Keratinocyte (primary cell): Measurements from ENCODE around the gene SLC25A23. TPM values are rescaled to one million over a fixed set of nuclear protein-coding genes. Genes with fewer than 3 reads are reported as not detected.

Source experiments
- DNase-seq: peaks from one replicate; pipeline ENCODE4 v3.0.0-alpha.2; 2011; ENCODE audit warnings: low read depth, missing footprints, low spot score
- FAIRE-seq: peaks from 2 replicates; lab custom pipeline; 2011; peaks lifted over from hg19 to GRCh38; lab: Jason Lieb, UNC
- H2AFZ ChIP-seq: 2 replicates; pipeline ENCODE4 v1.6.0; 2012; ENCODE audit warnings: low read length, control low read depth, inconsistent platforms; ENCODE audit not compliant: control insufficient read depth
- H3K27ac ChIP-seq: 2 replicates; pipeline ENCODE4 v1.5.1; 2011; ENCODE audit warnings: low read length; ENCODE audit not compliant: control insufficient read depth, insufficient read depth
- H3K27me3 ChIP-seq: 3 replicates; pipeline ENCODE4 v1.6.0; 2011; ENCODE audit warnings: low read length; ENCODE audit not compliant: control insufficient read depth, insufficient read depth; ENCODE audit errors: extremely low read depth
- H3K36me3 ChIP-seq, 2 experiments: 2 replicates in 1 of 2; 3 replicates in 1 of 2; pipeline ENCODE4 v1.5.1; 2011; ENCODE audit warnings: low read length in 2 of 2, mild to moderate bottlenecking in 1 of 2; ENCODE audit not compliant: control insufficient read depth in 2 of 2, insufficient read depth in 2 of 2; ENCODE audit errors: extremely low read depth in 1 of 2
- H3K4me1 ChIP-seq: 3 replicates; pipeline ENCODE4 v1.5.1; 2011; ENCODE audit warnings: low read length; ENCODE audit not compliant: control insufficient read depth, insufficient read depth; ENCODE audit errors: extremely low read depth
- H3K4me2 ChIP-seq: 3 replicates; pipeline ENCODE4 v1.6.0; 2011; ENCODE audit warnings: low read depth, low read length; ENCODE audit not compliant: control insufficient read depth, insufficient read depth; ENCODE audit errors: extremely low read depth
- H3K4me3 ChIP-seq, 3 experiments: fragments of 200-600 bp in 1 of 3; sonication (generic) in 1 of 3; 2 replicates in 2 of 3; 3 replicates in 1 of 3; pipeline ENCODE4 v1.5.1; 2011 to 2016; ENCODE audit warnings: low read length in 3 of 3, mild to moderate bottlenecking in 3 of 3, control low read depth in 2 of 3, inconsistent platforms in 1 of 3, low read depth in 1 of 3, mixed read lengths in 1 of 3, mixed run types in 1 of 3, moderate library complexity in 1 of 3; ENCODE audit not compliant: control insufficient read depth in 2 of 3, insufficient read depth in 2 of 3; ENCODE audit errors: extremely low read depth in 1 of 3
- H3K79me2 ChIP-seq: 2 replicates; pipeline ENCODE4 v1.6.0; 2012; ENCODE audit warnings: low read length; ENCODE audit not compliant: control insufficient read depth, insufficient read depth
- H3K9ac ChIP-seq: 3 replicates; pipeline ENCODE4 v1.6.0; 2011; ENCODE audit warnings: low read length; ENCODE audit not compliant: control insufficient read depth, insufficient read depth; ENCODE audit errors: extremely low read depth
- H3K9me1 ChIP-seq: 3 replicates; pipeline ENCODE4 v1.6.0; 2011; ENCODE audit warnings: low read length; ENCODE audit not compliant: control insufficient read depth, insufficient read depth; ENCODE audit errors: extremely low read depth
- H3K9me3 ChIP-seq: 2 replicates; pipeline ENCODE4 v1.5.1; 2012; ENCODE audit warnings: low read depth, low read length; ENCODE audit not compliant: control insufficient read depth
- H4K20me1 ChIP-seq: 3 replicates; pipeline ENCODE4 v1.6.0; 2011; ENCODE audit warnings: low read length; ENCODE audit not compliant: control insufficient read depth, insufficient read depth; ENCODE audit errors: extremely low read depth
- CTCF ChIP-seq, 3 experiments: IDR thresholded peaks in 1 of 3; conservative IDR thresholded peaks in 1 of 3; optimal IDR thresholded peaks in 1 of 3; 2 replicates in 2 of 3; 3 replicates in 1 of 3; pipeline versions ENCODE3 to v1.5.1; 2011; ENCODE audit warnings: low read length in 3 of 3, mild to moderate bottlenecking in 3 of 3, moderate library complexity in 2 of 3, control low read depth in 1 of 3, inconsistent platforms in 1 of 3; ENCODE audit not compliant: insufficient read depth in 2 of 3; ENCODE audit errors: extremely low read depth in 1 of 3
- EZH2 ChIP-seq: IDR thresholded peaks from one replicate; pipeline ENCODE4 v1.6.1; 2012; ENCODE audit warnings: inconsistent platforms, mild to moderate bottlenecking, low read length, moderate library complexity
- dilution Hi-C: fragments of 300-500 bp; cut with MboI; formaldehyde crosslinking; loops from one replicate; pipeline ENCODE4 v1.7.0; 2020; ENCODE audit warnings: low sequenced_read_pairs; ENCODE audit not compliant: extremely low pct_ligation_motif_present
- polyA plus RNA-seq, 5 experiments: library from polyadenylated mRNA; depleted of rRNA in 3 of 5; stranded (reverse) in 3 of 5; stranded (forward) in 1 of 5; unstranded in 1 of 5; fragments of >200 nt; gene quantifications; 1 replicate in 1 of 5; 2 replicates in 3 of 5; 3 replicates in 1 of 5; pipeline versions ENCODE4 v1.2.1 to v1.2.3, GENCODE V29; 2011 to 2012; ENCODE audit warnings: missing spikeins in 2 of 5, low read depth in 1 of 5, low replicate concordance in 1 of 5

Gene SLC25A23
- polyA plus RNA-seq, 1 donor (not counting 4 experiments of a cell fraction or from before 2014, with no cell fraction given): 6.4 TPM

GRCh38 chr19:6412061-6412446 lies 47.5 kb downstream of the SLC25A23 start:
- H3K4me3 ChIP-seq: no peak overlapping the region
- no peaks in the 10 kb centered on the region for H3K9me1 ChIP-seq
- peaks cover 16 to 22% of the 10 kb centered on the region in 2 experiments for H3K36me3 ChIP-seq
- no peak overlapping the region for H3K4me2 ChIP-seq
- H3K27ac ChIP-seq: no peak overlapping the region
- no peaks in the 10 kb centered on the region for H3K4me1 ChIP-seq
- no peak overlapping the region for H2AFZ ChIP-seq
- TF ChIP-seq EZH2 (no peak), CTCF (optimal IDR thresholded peaks at IDR 0.05 in 1 of 3, IDR thresholded peaks at IDR 0.05 in 1 of 3, conservative IDR thresholded peaks at IDR 0.05 in 1 of 3; ENCODE audit: extremely low read depth in 1 of 3, insufficient read depth in 2 of 3, low read length in 3 of 3) (no peak)
- dilution Hi-C loops: no loop called here
- H3K9ac ChIP-seq: no peak overlapping the region
- H4K20me1 ChIP-seq: no peaks in the 10 kb centered on the region
- no peaks in the 10 kb centered on the region for H3K79me2 ChIP-seq
- no peaks in the 10 kb centered on the region for H3K9me3 ChIP-seq
- H3K27me3 ChIP-seq: no peaks in the 10 kb centered on the region
- DNase-seq (no peak), FAIRE-seq (no peak)

GRCh38 chr19:6409346-6409745 lies 50.2 kb downstream of the SLC25A23 start:
- no peak for TF ChIP-seq CTCF (optimal IDR thresholded peaks at IDR 0.05 in 1 of 3, IDR thresholded peaks at IDR 0.05 in 1 of 3, conservative IDR thresholded peaks at IDR 0.05 in 1 of 3; ENCODE audit: extremely low read depth in 1 of 3, insufficient read depth in 2 of 3, low read length in 3 of 3)
- no peak for TF ChIP-seq EZH2
- Histone ChIP-seq H3K9ac (no peak overlapping the region), H3K36me3 (peaks cover 4% of the 10 kb centered on the region in 2 experiments), H3K9me3 (no peaks in the 10 kb centered on the region), H2AFZ (no peak overlapping the region), H4K20me1 (no peaks in the 10 kb centered on the region), H3K4me1 (no peaks in the 10 kb centered on the region), H3K79me2 (no peaks in the 10 kb centered on the region), H3K4me2 (no peak overlapping the region), H3K27ac (no peak overlapping the region), H3K27me3 (no peaks in the 10 kb centered on the region), H3K4me3 (no peak overlapping the region), H3K9me1 (no peaks in the 10 kb centered on the region)
- DNase-seq: no peak
- FAIRE-seq: no peak
- dilution Hi-C loops: no loop called here
